ENCODE data around the gene PRSS21.

PRSS21 gene

GRCh38 chr16:2821487-2822157, 4.6 kb downstream of the PRSS21 start:
- Histone ChIP-seq H3K79me2 (ENCODE audit: low read length) (no peaks in the 10 kb centered on the region), H3K4me3 (ENCODE audit: low read length) (no peak overlapping the region), H3K4me2 (ENCODE audit: low read length) (no peak overlapping the region), H3K27ac (ENCODE audit: low read length) (no peak overlapping the region), H2AFZ (ENCODE audit: low read depth, low read length) (no peak overlapping the region), H3K4me1 (ENCODE audit: low read length) (no peaks in the 10 kb centered on the region), H4K20me1 (ENCODE audit: insufficient read depth, low read length) (no peaks in the 10 kb centered on the region), H3K9me3 (ENCODE audit: insufficient read depth, low read length) (no peaks in the 10 kb centered on the region), H3K9ac (ENCODE audit: low read length) (no peak overlapping the region), H3K27me3 (ENCODE audit: low read depth, low read length) (peaks cover 9% of the 10 kb centered on the region; the same call in 1 of the 2 replicates), H3K36me3 (replicated peaks; ENCODE audit: low read depth, low read length) (no peaks in the 10 kb centered on the region)
- TF ChIP-seq EZH2phosphoT487 (IDR thresholded peaks at IDR 0.05; ENCODE audit: low read depth) (no peak), CTCF (IDR thresholded peaks at IDR 0.05; ENCODE audit: low read depth, low read length) (no peak)

- H3K36me3 ChIP-seq (replicated peaks; ENCODE audit: low read depth, low read length): no peaks in the 10 kb centered on the region
- no peak overlapping the region for H3K27ac ChIP-seq (ENCODE audit: low read length)
- no peaks in the 10 kb centered on the region for H3K4me1 ChIP-seq (ENCODE audit: low read length)
- peaks cover 9% of the 10 kb centered on the region; the same call in 1 of the 2 replicates for H3K27me3 ChIP-seq (ENCODE audit: low read depth, low read length)
- no peaks in the 10 kb centered on the region for H4K20me1 ChIP-seq (ENCODE audit: insufficient read depth, low read length)
- H3K9me3 ChIP-seq (ENCODE audit: insufficient read depth, low read length): no peaks in the 10 kb centered on the region
- no peaks in the 10 kb centered on the region for H3K79me2 ChIP-seq (ENCODE audit: low read length)
- no peak overlapping the region for H2AFZ ChIP-seq (ENCODE audit: low read depth, low read length)
- no peak for TF ChIP-seq CTCF (IDR thresholded peaks at IDR 0.05; ENCODE audit: low read depth, low read length)
- TF ChIP-seq EZH2phosphoT487 (IDR thresholded peaks at IDR 0.05; ENCODE audit: low read depth): no peak
- no peak overlapping the region for H3K9ac ChIP-seq (ENCODE audit: low read length)
- H3K4me3 ChIP-seq (ENCODE audit: low read length): no peak overlapping the region
- H3K4me2 ChIP-seq (ENCODE audit: low read length): no peak overlapping the region
Observed at GRCh38 chr16:2822158-2822495, 5.1 kb downstream of the PRSS21 start.

GRCh38 chr16:2822496-2822895, 5.5 kb downstream of the PRSS21 start:
- no peaks in the 10 kb centered on the region for H3K36me3 ChIP-seq (replicated peaks; ENCODE audit: low read depth, low read length)
- no peaks in the 10 kb centered on the region for H4K20me1 ChIP-seq (ENCODE audit: insufficient read depth, low read length)
- no peak overlapping the region for H3K27ac ChIP-seq (ENCODE audit: low read length)
- TF ChIP-seq CTCF (IDR thresholded peaks at IDR 0.05; ENCODE audit: low read depth, low read length) (no peak), EZH2phosphoT487 (IDR thresholded peaks at IDR 0.05; ENCODE audit: low read depth) (no peak)
- H3K9me3 ChIP-seq (ENCODE audit: insufficient read depth, low read length): no peaks in the 10 kb centered on the region
- H3K79me2 ChIP-seq (ENCODE audit: low read length): no peaks in the 10 kb centered on the region
- no peak overlapping the region for H3K4me2 ChIP-seq (ENCODE audit: low read length)
- H2AFZ ChIP-seq (ENCODE audit: low read depth, low read length): no peak overlapping the region
- no peaks in the 10 kb centered on the region for H3K4me1 ChIP-seq (ENCODE audit: low read length)
- H3K4me3 ChIP-seq (ENCODE audit: low read length): no peak overlapping the region
- no peak overlapping the region for H3K9ac ChIP-seq (ENCODE audit: low read length)
- peaks cover 9% of the 10 kb centered on the region; the same call in 1 of the 2 replicates for H3K27me3 ChIP-seq (ENCODE audit: low read depth, low read length)

- no peak overlapping the region for H2AFZ ChIP-seq (ENCODE audit: low read depth, low read length)
- H3K9me3 ChIP-seq (ENCODE audit: insufficient read depth, low read length): no peaks in the 10 kb centered on the region
- no peak overlapping the region for H3K27ac ChIP-seq (ENCODE audit: low read length)
- no peaks in the 10 kb centered on the region for H3K36me3 ChIP-seq (replicated peaks; ENCODE audit: low read depth, low read length)
- H3K4me1 ChIP-seq (ENCODE audit: low read length): no peaks in the 10 kb centered on the region
- no peak overlapping the region for H3K4me3 ChIP-seq (ENCODE audit: low read length)
- H4K20me1 ChIP-seq (ENCODE audit: insufficient read depth, low read length): no peaks in the 10 kb centered on the region
- H3K4me2 ChIP-seq (ENCODE audit: low read length): no peak overlapping the region
- H3K79me2 ChIP-seq (ENCODE audit: low read length): no peaks in the 10 kb centered on the region
- H3K9ac ChIP-seq (ENCODE audit: low read length): no peak overlapping the region
- peaks cover 7% of the 10 kb centered on the region; the same call in 1 of the 2 replicates for H3K27me3 ChIP-seq (ENCODE audit: low read depth, low read length)
- no peak for TF ChIP-seq CTCF (IDR thresholded peaks at IDR 0.05; ENCODE audit: low read depth, low read length)
- no peak for TF ChIP-seq EZH2phosphoT487 (IDR thresholded peaks at IDR 0.05; ENCODE audit: low read depth)
Observed at GRCh38 chr16:2824626-2825025, 7.6 kb downstream of the PRSS21 start.
